Lung (tissue), 12 donors: ENCODE measurements around the gene AKNAD1. TPM values are rescaled to one million over a fixed set of nuclear protein-coding genes. Genes with fewer than 3 reads are reported as not detected.

Experiments
- ATAC-seq: fragments of 200-7000 bp; cut with Tn5 transposase; one replicate; pipeline ENCODE4 v1.9.1; 2020; ENCODE audit warnings: moderate number of reproducible peaks; ENCODE audit not compliant: insufficient read depth, low FRiP score
- DNase-seq, 3 donors: peaks; one replicate each; pipeline ENCODE4 v3.0.0-alpha.2; 2013 to 2017
- H3K27ac ChIP-seq, 2 donors: one replicate each; pipeline ENCODE4 v1.5.1; 2013; ENCODE audit warnings: mild to moderate bottlenecking in 2 of 2, moderate library complexity in 2 of 2, control low read depth in 1 of 2, inconsistent platforms in 1 of 2, low read depth in 1 of 2, low read length in 1 of 2
- H3K27me3 ChIP-seq, 3 donors: one replicate each; pipeline ENCODE4 v1.5.1; 2013; ENCODE audit warnings: low read length in 2 of 3; ENCODE audit not compliant: control insufficient read depth in 3 of 3, insufficient read depth in 3 of 3
- H3K36me3 ChIP-seq, 4 donors: one replicate each; pipeline ENCODE4 v1.5.1; 2013; ENCODE audit warnings: low read length in 4 of 4, mild to moderate bottlenecking in 1 of 4, moderate library complexity in 1 of 4; ENCODE audit not compliant: control insufficient read depth in 4 of 4, insufficient read depth in 4 of 4
- H3K4me1 ChIP-seq, 5 donors: one replicate each; pipeline ENCODE4 v1.5.1; 2013; ENCODE audit warnings: low read length in 5 of 5, mild to moderate bottlenecking in 2 of 5, moderate library complexity in 1 of 5; ENCODE audit not compliant: control insufficient read depth in 5 of 5, insufficient read depth in 5 of 5
- H3K4me3 ChIP-seq: one replicate; pipeline ENCODE4 v1.5.1; 2013; ENCODE audit warnings: mild to moderate bottlenecking, control low read depth, moderate library complexity
- H3K9ac ChIP-seq, 2 donors: one replicate each; pipeline ENCODE4 v1.5.1; 2013; ENCODE audit warnings: low read length in 2 of 2, control low read depth in 1 of 2; ENCODE audit not compliant: insufficient read depth in 1 of 2
- H3K9me3 ChIP-seq, 4 donors: one replicate each; pipeline ENCODE4 v1.5.1; 2013; ENCODE audit warnings: low read length in 3 of 4, mild to moderate bottlenecking in 1 of 4, moderate library complexity in 1 of 4; ENCODE audit not compliant: control insufficient read depth in 4 of 4, insufficient read depth in 3 of 4
- WGBS, 2 donors: extraction: QIAGEN DNeasy Blood & Tissue Kit; methylation state at CpG; one replicate each; pipeline ENCODE4 v1.1.7; 2013; 5-methylcytosine and 5-hydroxymethylcytosine counted together
- polyA plus RNA-seq, 2 donors: library from polyadenylated mRNA; stranded (reverse); fragments of 200-250 nt; gene quantifications; one replicate each; pipeline ENCODE4 v1.2.1, GENCODE V29; 2013
- total RNA-seq, 2 donors: library from RNA; depleted of rRNA in 1 of 2; stranded (reverse); fragments of >200 nt in 1 of 2; gene quantifications; one replicate each; pipeline ENCODE4 v1.2.1, GENCODE V29; 2014 to 2021
- TF ChIP-seq, protein P1 (sequence below): IDR thresholded peaks from 2 replicates; pipeline ENCODE4 v1.5.1; 2012; ENCODE audit warnings: mild to moderate bottlenecking; ENCODE audit errors: control extremely low read depth, extremely low read depth
- donor health status: control.
- donor health status: control.
- donor health status: Bipolar disorder and iron deficiency.
- donor health status: healthy.
- donor health status: DM: yes; HTN: yes; CAD: no.

Gene AKNAD1
- total and polyA plus RNA-seq, 4 donors: 0.02 to 0.31 (median 0.22) TPM; not detected in 1

DNA sequence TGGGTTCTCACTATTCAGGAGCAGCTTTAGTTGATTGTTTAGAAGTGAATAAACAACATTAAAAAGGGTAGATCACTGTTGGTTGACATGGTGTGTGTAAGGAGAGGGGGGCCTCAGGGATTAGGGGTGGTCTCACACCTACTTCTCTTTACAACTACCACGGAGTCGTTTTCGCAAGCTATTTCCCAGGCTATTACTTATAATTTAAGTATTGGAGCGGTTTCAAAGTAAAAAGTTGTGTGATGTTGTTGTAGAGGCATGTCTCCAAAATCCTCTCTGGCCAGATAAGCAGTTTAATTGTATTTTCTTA is 21.2 kb upstream of the AKNAD1 start:
- Histone ChIP-seq H3K9me3 (no peaks in the 10 kb centered on the region), H3K9ac (peak overlapping the region in 1 of 2 donors; percentile 84), H3K4me3 (no peak overlapping the region), H3K27me3 (no peaks in the 10 kb centered on the region), H3K36me3 (no peaks in the 10 kb centered on the region), H3K27ac (no peak overlapping the region), H3K4me1 (peaks cover 0 to 11% (median 0%) of the 10 kb centered on the region in 5 donors)
- TF ChIP-seq, protein P1, sequence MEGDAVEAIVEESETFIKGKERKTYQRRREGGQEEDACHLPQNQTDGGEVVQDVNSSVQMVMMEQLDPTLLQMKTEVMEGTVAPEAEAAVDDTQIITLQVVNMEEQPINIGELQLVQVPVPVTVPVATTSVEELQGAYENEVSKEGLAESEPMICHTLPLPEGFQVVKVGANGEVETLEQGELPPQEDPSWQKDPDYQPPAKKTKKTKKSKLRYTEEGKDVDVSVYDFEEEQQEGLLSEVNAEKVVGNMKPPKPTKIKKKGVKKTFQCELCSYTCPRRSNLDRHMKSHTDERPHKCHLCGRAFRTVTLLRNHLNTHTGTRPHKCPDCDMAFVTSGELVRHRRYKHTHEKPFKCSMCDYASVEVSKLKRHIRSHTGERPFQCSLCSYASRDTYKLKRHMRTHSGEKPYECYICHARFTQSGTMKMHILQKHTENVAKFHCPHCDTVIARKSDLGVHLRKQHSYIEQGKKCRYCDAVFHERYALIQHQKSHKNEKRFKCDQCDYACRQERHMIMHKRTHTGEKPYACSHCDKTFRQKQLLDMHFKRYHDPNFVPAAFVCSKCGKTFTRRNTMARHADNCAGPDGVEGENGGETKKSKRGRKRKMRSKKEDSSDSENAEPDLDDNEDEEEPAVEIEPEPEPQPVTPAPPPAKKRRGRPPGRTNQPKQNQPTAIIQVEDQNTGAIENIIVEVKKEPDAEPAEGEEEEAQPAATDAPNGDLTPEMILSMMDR: no peak
- WGBS, 2 donors: 22 to 49% methylated on average over 4 of the region's 4 CpGs
- no peak for ATAC-seq
- peak in 2 of 3 donors; percentile 52 to 61 for DNase-seq

DNA sequence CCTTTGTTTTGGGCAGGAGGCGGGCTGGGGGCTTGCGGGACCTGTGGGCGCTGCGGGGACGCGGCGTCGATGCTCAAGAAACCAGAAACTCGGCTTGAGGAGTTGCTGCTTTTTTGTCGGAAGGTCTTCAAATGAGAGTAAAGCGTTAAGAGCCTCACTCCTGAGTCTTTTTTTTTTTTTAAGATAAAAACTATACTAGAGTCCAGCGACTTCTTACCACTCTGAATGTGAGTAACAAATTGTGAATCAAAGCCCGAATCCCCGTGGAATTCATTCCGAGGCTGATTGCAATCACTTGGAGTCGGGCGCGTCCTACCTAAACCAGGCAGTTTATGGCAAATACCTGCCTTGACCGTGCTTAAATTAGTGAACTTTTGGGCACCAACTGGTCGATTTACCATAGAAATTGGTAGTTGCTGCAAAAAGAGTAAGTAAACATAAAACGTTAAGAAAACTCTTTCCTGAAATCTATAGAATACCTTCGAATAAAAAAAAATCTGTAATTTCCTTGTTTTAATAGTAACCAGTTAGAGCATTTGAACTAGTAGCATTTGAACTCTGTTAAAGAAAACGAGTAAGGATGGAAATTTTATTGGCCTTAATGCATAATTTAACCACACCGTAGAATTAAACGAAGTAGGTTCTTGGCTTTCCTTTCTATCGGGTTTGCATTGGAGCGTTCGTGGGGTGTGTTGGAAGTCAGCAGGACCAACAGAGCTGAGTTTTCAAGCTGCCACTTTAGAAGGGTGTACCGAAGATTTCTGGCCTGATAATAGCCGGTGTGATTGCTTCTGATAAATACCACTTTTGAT is 20.7 kb upstream of the AKNAD1 start:
- H3K4me1 ChIP-seq: peaks cover 0 to 11% (median 0%) of the 10 kb centered on the region in 5 donors
- no peaks in the 10 kb centered on the region for H3K36me3 ChIP-seq
- no peaks in the 10 kb centered on the region for H3K9me3 ChIP-seq
- H3K9ac ChIP-seq: peak overlapping the region; percentile 11 to 84
- 2% methylated on average over 30 of the region's 30 CpGs for WGBS, 2 donors
- peak; percentile 19 to 70 (median 58) for DNase-seq
- peak overlapping the region; percentile 90 for H3K4me3 ChIP-seq
- TF ChIP-seq, protein P1: no peak
- ATAC-seq: peak; percentile 6
- H3K27me3 ChIP-seq: no peaks in the 10 kb centered on the region
- H3K27ac ChIP-seq: peak overlapping the region in 1 of 2 donors; percentile 75

DNA sequence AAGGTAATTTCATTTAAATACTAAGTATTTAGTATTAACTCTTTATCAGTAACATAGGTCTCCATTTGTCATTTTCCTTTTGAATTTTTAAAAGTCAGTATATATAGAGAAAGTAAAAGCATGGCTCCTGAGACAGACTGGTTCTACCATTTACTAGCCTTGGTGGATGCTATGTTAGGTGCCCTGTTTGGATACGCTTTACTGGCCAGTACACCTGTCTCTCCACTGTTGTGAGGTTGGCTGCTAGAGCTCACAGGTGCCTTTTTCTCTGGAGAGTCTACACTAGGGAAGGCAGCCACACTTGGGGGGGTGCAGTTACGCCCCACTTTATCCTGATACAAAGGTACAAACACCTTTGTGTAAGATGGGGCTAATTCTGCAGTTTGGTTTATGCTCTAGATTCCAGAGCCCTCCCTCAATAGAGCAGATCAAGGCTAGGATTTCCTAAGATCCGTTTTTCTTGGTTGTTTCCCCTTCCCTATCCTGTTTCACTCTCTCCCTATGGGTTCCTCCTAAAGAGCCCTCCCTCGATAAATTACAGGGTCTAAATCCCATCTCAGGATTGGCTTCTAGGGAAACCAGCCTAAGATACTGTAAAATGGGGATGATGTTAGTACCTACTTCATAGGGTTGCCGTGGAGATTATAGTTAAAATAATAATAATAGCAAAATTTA is 14.3 kb upstream of the AKNAD1 start:
- Histone ChIP-seq H3K4me1 (no peaks in the 10 kb centered on the region), H3K4me3 (no peak overlapping the region), H3K9ac (no peak overlapping the region), H3K27ac (no peak overlapping the region), H3K36me3 (no peaks in the 10 kb centered on the region), H3K9me3 (no peaks in the 10 kb centered on the region), H3K27me3 (peaks cover 0 to 2% (median 0%) of the 10 kb centered on the region in 3 donors)
- 66 to 74% methylated on average over 5 of the region's 5 CpGs for whole genome bisulfite sequencing, 2 donors
- ATAC-seq (no peak), DNase-seq (no peak)
- TF ChIP-seq, protein P1: no peak
